Tibial artery (tissue), 4 donors: ENCODE data around the gene TIAM1.

ENCODE experiments used
- DNase-seq, 2 donors: peaks; one replicate each; pipeline ENCODE4 v3.0.0-alpha.2; 2019
- H3K27ac ChIP-seq, 2 donors: fragments of 200-600 bp; sonication (generic) in 1 of 2; 1 replicate in 1 of 2; 2 replicates in 1 of 2; pipeline ENCODE4 v1.5.1; 2018 to 2019; ENCODE audit warnings: mild to moderate bottlenecking in 1 of 2
- H3K27me3 ChIP-seq, 2 donors: fragments of 200-600 bp; sonication (generic) in 1 of 2; one replicate each; pipeline versions ENCODE4 v1.5.1 to v1.6.0; 2016 to 2019
- H3K36me3 ChIP-seq, 3 donors: fragments of 200-600 bp; sonication (generic) in 2 of 3; one replicate each; pipeline ENCODE4 v1.5.1; 2016 to 2019; ENCODE audit warnings: mild to moderate bottlenecking in 2 of 3
- H3K4me1 ChIP-seq, 4 donors: fragments of 200-600 bp; sonication (generic) in 2 of 4; 1 replicate in 3 of 4; 2 replicates in 1 of 4; pipeline ENCODE4 v1.5.1; 2016 to 2019
- H3K4me3 ChIP-seq, 2 donors: fragments of 200-600 bp; sonication (generic) in 1 of 2; 1 replicate in 1 of 2; 2 replicates in 1 of 2; pipeline ENCODE4 v1.5.1; 2018 to 2019; ENCODE audit warnings: mild to moderate bottlenecking in 2 of 2
- H3K9me3 ChIP-seq, 3 donors: fragments of 200-600 bp; sonication (generic) in 1 of 3; one replicate each; pipeline ENCODE4 v1.5.1; 2016 to 2019
- CTCF ChIP-seq, 2 experiments: fragments of 200-600 bp in 1 of 2; fragments of 450-650 bp in 1 of 2; IDR thresholded peaks; one replicate each; pipeline ENCODE4 v1.5.1; 2017 to 2019; ENCODE audit warnings: antibody characterized with exemption in 2 of 2, mild to moderate bottlenecking in 1 of 2, moderate library complexity in 1 of 2
- intact Hi-C: fragments of 100-400 bp; cut with DNase I; formaldehyde crosslinking; loops from one replicate; pipeline ENCODE4 v1.15.0; 2023; ENCODE audit warnings: low total_unique reads

Gene TIAM1

GRCh38 chr21:31173881-31174555 lies 170.0 kb downstream of the TIAM1 start:
- H3K9me3 ChIP-seq: no peaks in the 10 kb centered on the region
- H3K4me3 ChIP-seq: no peak overlapping the region
- H3K36me3 ChIP-seq: no peaks in the 10 kb centered on the region
- no peak overlapping the region for H3K27ac ChIP-seq
- intact Hi-C loops: no loop called here
- H3K27me3 ChIP-seq: no peaks in the 10 kb centered on the region
- DNase-seq: peak; percentile 45 to 72
- H3K4me1 ChIP-seq: no peaks in the 10 kb centered on the region
- TF ChIP-seq CTCF (IDR thresholded peaks at IDR 0.05): no peak

GRCh38 chr21:31172328-31172727 lies 171.7 kb downstream of the TIAM1 start:
- no peak for TF ChIP-seq CTCF (IDR thresholded peaks at IDR 0.05)
- Histone ChIP-seq H3K9me3 (no peaks in the 10 kb centered on the region), H3K4me3 (no peak overlapping the region), H3K27me3 (no peaks in the 10 kb centered on the region), H3K4me1 (no peaks in the 10 kb centered on the region), H3K36me3 (no peaks in the 10 kb centered on the region), H3K27ac (no peak overlapping the region)
- no peak for DNase-seq
- intact Hi-C loops: no loop called here

GRCh38 chr21:31164713-31165694 lies 179.1 kb downstream of the TIAM1 start:
- DNase-seq: no peak
- Histone ChIP-seq H3K36me3 (no peaks in the 10 kb centered on the region), H3K4me3 (no peak overlapping the region), H3K4me1 (peaks cover 0 to 4% (median 0%) of the 10 kb centered on the region in 4 donors), H3K27me3 (no peaks in the 10 kb centered on the region), H3K27ac (no peak overlapping the region), H3K9me3 (no peaks in the 10 kb centered on the region)
- no peak for TF ChIP-seq CTCF (IDR thresholded peaks at IDR 0.05)
- intact Hi-C loops: no loop called here

GRCh38 chr21:31162827-31163226 lies 181.2 kb downstream of the TIAM1 start:
- intact Hi-C loops: no loop called here
- no peak overlapping the region for H3K27ac ChIP-seq
- no peaks in the 10 kb centered on the region for H3K27me3 ChIP-seq
- no peak for TF ChIP-seq CTCF (IDR thresholded peaks at IDR 0.05)
- H3K4me3 ChIP-seq: no peak overlapping the region
- no peaks in the 10 kb centered on the region for H3K36me3 ChIP-seq
- peaks cover 0 to 4% (median 0%) of the 10 kb centered on the region in 4 donors for H3K4me1 ChIP-seq
- H3K9me3 ChIP-seq: no peaks in the 10 kb centered on the region
- no peak for DNase-seq

GRCh38 chr21:31162079-31162699 lies 181.9 kb downstream of the TIAM1 start:
- DNase-seq: no peak
- no peak for TF ChIP-seq CTCF (IDR thresholded peaks at IDR 0.05)
- H3K9me3 ChIP-seq: peaks cover 0 to 4% (median 0%) of the 10 kb centered on the region in 3 donors
- no peak overlapping the region for H3K27ac ChIP-seq
- intact Hi-C loops: no loop called here
- H3K4me1 ChIP-seq: peaks cover 0 to 4% (median 0%) of the 10 kb centered on the region in 4 donors
- no peaks in the 10 kb centered on the region for H3K27me3 ChIP-seq
- no peaks in the 10 kb centered on the region for H3K36me3 ChIP-seq
- no peak overlapping the region for H3K4me3 ChIP-seq
